ENCODE results near the gene SPRYD3.
"Not testable (repeated sequence)": the region's sequence is repeated elsewhere in the genome, so short reads cannot be mapped to it uniquely, and the experiment has no call there.

Gene SPRYD3

DNA sequence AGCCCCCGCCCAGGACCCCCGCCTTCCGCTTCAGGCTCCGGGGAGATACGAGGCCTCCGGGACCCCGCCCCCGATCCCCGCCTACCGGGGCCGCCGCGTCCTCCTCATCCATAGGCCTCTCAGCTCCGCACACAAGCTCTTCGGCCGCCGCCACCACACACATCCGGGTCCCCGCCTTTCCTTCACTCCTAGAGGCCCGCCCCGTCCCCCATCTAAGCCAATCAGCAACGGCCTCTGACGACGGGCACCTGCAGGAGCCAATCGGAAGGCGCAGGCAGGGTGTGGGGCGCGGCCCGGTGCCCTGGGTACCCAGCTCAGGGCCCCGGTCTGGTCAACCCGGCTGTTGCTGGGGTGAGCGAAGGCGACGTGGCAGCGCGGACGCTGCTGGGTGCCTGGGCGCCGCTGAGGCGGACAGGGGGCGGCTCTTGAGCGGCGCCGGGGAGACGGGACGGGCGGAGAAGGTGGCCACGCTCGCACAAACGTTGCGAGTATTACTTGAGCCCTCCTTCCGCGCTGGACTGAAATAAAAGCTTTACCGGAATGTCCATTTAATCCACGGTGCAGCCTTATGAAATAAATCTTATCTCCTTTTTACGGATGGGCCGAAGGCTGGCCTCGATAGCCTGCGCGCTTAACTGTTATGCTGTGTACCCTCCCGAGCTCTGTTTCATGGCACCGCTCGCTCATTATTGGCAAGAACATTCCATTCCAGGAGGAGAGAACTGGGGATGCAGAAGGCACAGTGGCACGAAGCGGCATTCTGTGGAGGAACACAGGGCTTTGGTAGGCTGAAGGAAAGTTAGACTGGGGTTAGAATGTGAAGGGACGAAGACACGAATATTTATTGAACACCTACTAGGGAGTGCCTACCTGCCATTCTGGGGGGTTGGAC lies at the start of gene SPRYD3:
Gene SPRYD3 (minus strand): TSS at position 165 of the 892 bp plus-strand sequence. CDS start 57 bp downstream, at position 108.
- DNase-seq = peak; percentile 94

GRCh38 chr12:53127169-53127568 lies 48.0 kb upstream of the SPRYD3 start:
- no peak for DNase-seq

GRCh38 chr12:53124352-53124723 lies 45.1 kb upstream of the SPRYD3 start:
- DNase-seq = no peak

- DNase-seq = no peak
These were observed 44.6 kb upstream of the SPRYD3 start for GRCh38 chr12:53123578-53124351.

DNA sequence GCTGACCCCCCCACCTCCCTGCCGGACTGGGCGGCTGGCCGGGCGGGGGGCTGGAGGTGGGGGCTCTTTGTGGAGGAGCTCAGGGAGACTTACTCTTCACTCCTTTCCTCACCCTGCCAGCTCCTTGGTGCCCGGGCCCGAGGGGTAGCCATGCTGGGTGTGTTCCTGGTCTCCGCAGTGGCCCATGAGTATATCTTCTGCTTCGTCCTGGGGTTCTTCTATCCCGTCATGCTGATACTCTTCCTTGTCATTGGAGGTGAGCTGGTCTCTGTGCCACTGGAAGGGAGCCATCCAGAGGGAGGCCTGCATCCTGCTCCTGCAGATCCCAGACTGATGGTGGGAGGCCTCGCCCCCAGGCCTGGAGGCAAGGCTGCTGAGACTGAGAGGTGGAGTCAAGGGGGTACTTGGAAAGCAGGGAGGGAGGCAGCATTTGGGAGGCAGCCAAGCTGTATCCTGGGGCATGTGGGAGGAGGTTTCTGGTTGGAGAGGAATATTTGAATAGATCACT lies 43.8 kb upstream of the SPRYD3 start:
- DNase-seq = no peak

GRCh38 chr12:53120685-53121525 lies 41.7 kb upstream of the SPRYD3 start:
- peak; percentile 20 for DNase-seq

- no peak for DNase-seq
These were observed 39.6 kb upstream of the SPRYD3 start for GRCh38 chr12:53118751-53119300.

DNA sequence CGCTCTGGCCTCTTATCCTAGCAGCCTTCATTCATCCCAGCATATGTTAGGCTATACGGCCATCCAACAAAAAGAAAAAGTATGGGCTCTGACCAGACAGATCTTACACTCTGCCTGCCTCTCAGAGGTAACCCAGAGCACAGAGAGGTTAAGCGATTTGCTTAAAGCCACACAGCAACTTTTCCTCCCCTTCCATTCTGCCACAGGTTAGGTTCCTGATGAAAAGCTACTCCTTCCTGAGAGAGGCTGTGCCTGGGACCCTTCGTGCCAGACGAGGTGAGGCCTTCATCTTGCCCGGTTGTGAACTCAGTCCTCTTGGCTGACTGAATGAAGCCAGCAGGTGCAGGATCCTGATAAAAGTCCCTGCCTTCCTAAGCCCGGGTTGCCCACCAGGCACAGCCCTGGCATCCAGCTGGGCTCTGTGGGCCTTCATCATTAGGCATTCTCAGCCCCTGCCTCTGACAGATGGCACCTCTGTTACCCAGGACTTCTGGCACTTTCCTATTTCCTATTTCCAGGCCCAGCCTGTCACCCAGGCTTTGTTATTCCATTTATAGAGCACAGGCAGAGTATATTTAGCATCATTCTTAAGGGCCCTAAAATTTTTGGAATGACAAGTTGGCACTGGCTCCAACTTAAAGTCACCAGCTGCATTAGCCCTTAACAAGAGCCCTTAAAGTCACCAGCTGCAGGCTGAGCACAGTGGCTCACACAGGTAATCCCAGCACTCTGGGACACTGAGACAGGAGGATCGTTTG lies 36.9 kb upstream of the SPRYD3 start:
- DNase-seq = no peak

GRCh38 chr12:53115112-53115890 lies 36.1 kb upstream of the SPRYD3 start:
- DNase-seq = peak; percentile 13

DNA sequence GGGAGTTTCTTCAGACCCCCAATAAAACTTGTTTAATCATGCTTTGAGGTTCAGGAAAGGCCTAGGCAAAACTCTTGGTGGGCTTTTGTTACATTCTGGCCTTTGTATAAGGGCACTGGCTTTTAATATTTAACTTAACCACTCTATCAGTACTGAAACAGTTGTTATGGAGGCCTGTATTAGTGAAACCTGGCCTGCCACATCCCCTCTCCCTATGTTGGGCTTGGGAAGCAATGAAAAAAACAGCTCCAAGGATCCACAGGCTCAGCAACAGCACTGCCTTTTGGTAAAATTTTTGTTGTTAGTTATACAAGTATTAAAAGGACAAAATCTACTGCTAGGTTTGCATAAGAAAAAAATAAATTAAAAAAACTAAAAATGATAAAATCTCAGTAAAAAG lies 34.8 kb upstream of the SPRYD3 start:
- no peak for DNase-seq

DNA sequence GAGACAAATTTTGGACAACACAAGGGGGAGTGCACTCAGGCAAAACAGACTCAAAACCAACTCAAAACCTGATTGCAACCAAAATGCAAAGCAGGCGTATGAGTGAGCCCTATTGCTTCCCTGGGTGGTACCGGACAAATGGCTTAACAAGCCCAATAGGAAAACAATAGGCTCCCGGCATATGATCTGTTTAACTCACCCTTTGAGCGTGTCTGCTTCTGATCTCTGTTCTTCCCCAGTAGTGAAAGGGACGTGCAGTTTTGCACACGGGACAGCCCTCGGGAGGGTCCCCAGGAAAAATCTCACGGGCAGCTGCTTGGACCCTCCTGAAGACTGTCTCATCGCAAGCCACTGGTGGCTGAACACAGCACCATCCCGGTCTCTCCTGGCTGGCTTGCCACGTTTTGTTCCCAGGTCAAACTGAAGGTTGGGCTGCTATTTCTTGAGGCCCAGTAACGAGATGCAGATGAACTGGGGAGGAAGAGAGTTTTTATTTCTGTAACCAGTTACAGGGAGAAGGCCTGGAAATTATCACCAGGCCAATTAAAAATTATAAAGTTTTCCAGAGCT lies 34.0 kb upstream of the SPRYD3 start:
- no peak for DNase-seq

DNA sequence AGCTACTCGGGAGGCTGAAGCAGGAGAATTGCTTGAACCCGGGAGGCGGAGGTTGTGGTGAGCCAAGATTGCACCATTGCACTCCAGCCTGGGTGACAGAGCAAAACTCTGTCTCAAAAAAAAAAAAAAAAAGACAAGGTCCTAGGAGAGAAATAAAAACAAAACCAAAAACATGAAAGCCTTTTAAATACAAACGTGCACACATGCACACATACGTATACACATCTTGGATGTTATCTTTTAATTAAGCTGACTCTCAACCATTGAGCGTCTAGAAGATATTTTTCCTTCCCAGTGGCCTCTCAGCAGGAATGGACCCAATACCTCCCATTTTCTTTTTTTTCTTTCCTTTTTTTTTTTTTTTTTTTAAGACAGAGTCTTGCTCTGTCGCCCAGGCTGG lies 33.2 kb upstream of the SPRYD3 start:
- DNase-seq = not testable (repeated sequence)

- no peak for DNase-seq
These were observed 27.9 kb upstream of the SPRYD3 start for GRCh38 chr12:53107122-53107521.

- no peak for DNase-seq
These were observed 26.7 kb upstream of the SPRYD3 start for GRCh38 chr12:53105712-53106439.

GRCh38 chr12:53105256-53105655 lies 26.1 kb upstream of the SPRYD3 start:
- no peak for DNase-seq

DNA sequence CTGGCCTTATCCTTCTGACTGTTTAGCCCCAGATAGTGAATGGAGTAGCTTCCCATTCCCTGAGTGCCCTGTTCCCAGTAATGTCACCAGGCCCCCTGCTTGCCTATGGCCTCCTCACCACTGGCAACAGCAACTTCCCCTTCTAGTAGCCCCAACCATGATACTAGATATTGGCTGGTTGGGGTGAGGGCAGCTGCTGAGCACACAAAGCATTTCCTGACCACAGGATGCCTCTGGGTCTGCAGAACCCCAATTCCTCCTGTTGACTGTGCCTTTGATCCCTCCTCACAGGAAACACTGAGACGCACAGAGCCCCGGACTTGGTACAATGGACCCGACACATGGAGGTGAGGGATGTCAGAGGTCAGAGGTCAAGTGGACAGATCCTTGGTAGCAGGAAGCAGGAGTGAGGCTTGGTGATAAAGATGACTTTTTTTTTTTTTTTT lies 24.7 kb upstream of the SPRYD3 start:
- peak; percentile 21 for DNase-seq

- no peak for DNase-seq
These were observed 24.0 kb upstream of the SPRYD3 start, which contains the start of gene SOAT2 for GRCh38 chr12:53102883-53103807. Gene SOAT2, plus strand, starts transcription at chr12:53103486. Its CDS starts 92 bp downstream, at chr12:53103578.
